Activated naive CD4-positive, alpha-beta T cell treated with anti-CD3 and anti-CD28 coated beads for 36 hours (primary cell): ENCODE measurements around the gene TRIM46. TPM values are rescaled to one million over a fixed set of nuclear protein-coding genes. Genes with fewer than 3 reads are reported as not detected.

ENCODE experiments used
- CTCF ChIA-PET: fragments of 350-600 bp; sonication (Branson Sonifier 250); formaldehyde crosslinking; loops from one replicate; lab custom pipeline; 2021; ENCODE audit warnings: antibody characterized with exemption; lab: Charles Lee
- DNase-seq: peaks from one replicate; pipeline ENCODE4 v3.0.0-alpha.2; 2020
- H3K27ac Mint-ChIP-seq: one replicate; pipeline ENCODE4 v1.8.0; 2021; ENCODE audit warnings: mild to moderate bottlenecking, mixed read lengths
- H3K27me3 Mint-ChIP-seq: one replicate; pipeline ENCODE4 v1.8.0; 2021; ENCODE audit warnings: low read depth, mixed read lengths
- H3K36me3 Mint-ChIP-seq: one replicate; pipeline ENCODE4 v1.8.0; 2021; ENCODE audit warnings: low read depth, mixed read lengths
- H3K4me1 Mint-ChIP-seq: one replicate; pipeline ENCODE4 v1.8.0; 2021; ENCODE audit warnings: low read depth, mixed read lengths
- H3K4me3 Mint-ChIP-seq: one replicate; pipeline ENCODE4 v1.8.0; 2021; ENCODE audit warnings: mild to moderate bottlenecking, moderate library complexity, mixed read lengths
- H3K9me3 Mint-ChIP-seq: one replicate; pipeline ENCODE4 v1.8.0; 2021; ENCODE audit warnings: mixed read lengths
- intact Hi-C: fragments of 100-400 bp; cut with micrococcal nuclease; formaldehyde crosslinking; loops from one replicate; pipeline ENCODE4 v1.15.1; 2023
- total RNA-seq, 2 experiments: library from RNA; stranded (reverse); gene quantifications; one replicate each; pipeline ENCODE4 v1.2.3, GENCODE V29; 2021

Gene TRIM46
- total RNA-seq, 2 experiments from 2014 or later = 3.2 to 3.6 TPM

GRCh38 chr1:155175281-155175926, 1.8 kb downstream of the TRIM46 start:
- Mint-ChIP-seq H3K27ac (no peak overlapping the region), H3K27me3 (no peaks in the 10 kb centered on the region), H3K36me3 (peaks cover 11% of the 10 kb centered on the region), H3K4me3 (peak overlapping the region; percentile 93), H3K4me1 (peaks cover 43% of the 10 kb centered on the region), H3K9me3 (no peaks in the 10 kb centered on the region)
- intact Hi-C loops = no loop called here
- CTCF ChIA-PET = interaction anchor here (0.6 to 12.0 kb wide), 17 partner anchors 10 to 429 kb away, joined by 3 to 234 read pairs (median 3); no protein-coding TSS in a partner anchor
- no peak for DNase-seq

- Mint-ChIP-seq H3K4me1 (peaks cover 42% of the 10 kb centered on the region), H3K4me3 (no peak overlapping the region), H3K27me3 (no peaks in the 10 kb centered on the region), H3K36me3 (peaks cover 11% of the 10 kb centered on the region), H3K27ac (no peak overlapping the region), H3K9me3 (no peaks in the 10 kb centered on the region)
- CTCF ChIA-PET = interaction anchor here (0.6 to 12.0 kb wide), 12 partner anchors 9 to 428 kb away, joined by 3 to 234 read pairs (median 4); no protein-coding TSS in a partner anchor
- peak; percentile 33 for DNase-seq
- intact Hi-C loops = loop anchor here (1.0 kb wide), 4 partner anchors 17 to 68 kb away; partner anchors contain the start of gene THBS3
Observed at GRCh38 chr1:155175927-155176371, 2.3 kb downstream of the TRIM46 start.

- CTCF ChIA-PET = interaction anchor here (0.8 to 5.0 kb wide), 11 partner anchors 8 to 85 kb away, joined by 3 to 79 read pairs (median 6); no protein-coding TSS in a partner anchor
- H3K27me3 Mint-ChIP-seq = no peaks in the 10 kb centered on the region
- no peaks in the 10 kb centered on the region for H3K9me3 Mint-ChIP-seq
- peak; percentile 93 for DNase-seq
- H3K27ac Mint-ChIP-seq = no peak overlapping the region
- H3K36me3 Mint-ChIP-seq = peaks cover 9% of the 10 kb centered on the region
- H3K4me1 Mint-ChIP-seq = peaks cover 39% of the 10 kb centered on the region
- intact Hi-C loops = loop anchor here (1.0 kb wide), 4 partner anchors 17 to 68 kb away; partner anchors contain the start of gene THBS3
- no peak overlapping the region for H3K4me3 Mint-ChIP-seq
Observed at GRCh38 chr1:155176544-155177071, 3.0 kb downstream of the TRIM46 start.

- intact Hi-C loops = no loop called here
- H3K4me1 Mint-ChIP-seq = peaks cover 33% of the 10 kb centered on the region
- H3K27ac Mint-ChIP-seq = no peak overlapping the region
- no peaks in the 10 kb centered on the region for H3K27me3 Mint-ChIP-seq
- no peak overlapping the region for H3K4me3 Mint-ChIP-seq
- no peaks in the 10 kb centered on the region for H3K9me3 Mint-ChIP-seq
- H3K36me3 Mint-ChIP-seq = peaks cover 11% of the 10 kb centered on the region
- CTCF ChIA-PET = interaction anchor here (0.6 to 5.0 kb wide), 13 partner anchors 16 to 386 kb away, joined by 3 to 79 read pairs (median 4); no protein-coding TSS in a partner anchor
- DNase-seq = no peak
Observed at GRCh38 chr1:155177192-155177917, 3.7 kb downstream of the TRIM46 start.

GRCh38 chr1:155177918-155178281, 4.3 kb downstream of the TRIM46 start:
- Mint-ChIP-seq H3K27ac (no peak overlapping the region), H3K4me3 (no peak overlapping the region), H3K4me1 (peaks cover 31% of the 10 kb centered on the region), H3K36me3 (peaks cover 11% of the 10 kb centered on the region), H3K9me3 (no peaks in the 10 kb centered on the region), H3K27me3 (no peaks in the 10 kb centered on the region)
- intact Hi-C loops = no loop called here
- no peak for DNase-seq
- CTCF ChIA-PET = interaction anchor here (0.7 to 5.0 kb wide), 9 partner anchors 14 to 93 kb away, joined by 3 to 79 read pairs (median 6); no protein-coding TSS in a partner anchor

GRCh38 chr1:155178441-155179111, 4.9 kb downstream of the TRIM46 start:
- no peak for DNase-seq
- CTCF ChIA-PET = interaction anchor here (0.7 to 5.0 kb wide), 3 partner anchors 14 to 92 kb away, joined by 3 to 79 read pairs (median 3); no protein-coding TSS in a partner anchor
- Mint-ChIP-seq H3K4me1 (peaks cover 25% of the 10 kb centered on the region), H3K27ac (no peak overlapping the region), H3K36me3 (peaks cover 13% of the 10 kb centered on the region), H3K4me3 (no peak overlapping the region), H3K9me3 (no peaks in the 10 kb centered on the region), H3K27me3 (no peaks in the 10 kb centered on the region)
- intact Hi-C loops = no loop called here

GRCh38 chr1:155179112-155180031, 5.7 kb downstream of the TRIM46 start:
- intact Hi-C loops = no loop called here
- H3K27ac Mint-ChIP-seq = no peak overlapping the region
- no peak overlapping the region for H3K4me3 Mint-ChIP-seq
- no peak for DNase-seq
- CTCF ChIA-PET = no interaction called here
- H3K27me3 Mint-ChIP-seq = no peaks in the 10 kb centered on the region
- no peaks in the 10 kb centered on the region for H3K9me3 Mint-ChIP-seq
- peaks cover 14% of the 10 kb centered on the region for H3K36me3 Mint-ChIP-seq
- peaks cover 21% of the 10 kb centered on the region for H3K4me1 Mint-ChIP-seq

- intact Hi-C loops = no loop called here
- Mint-ChIP-seq H3K9me3 (no peaks in the 10 kb centered on the region), H3K27ac (no peak overlapping the region), H3K36me3 (peaks cover 15% of the 10 kb centered on the region), H3K4me1 (peaks cover 3% of the 10 kb centered on the region), H3K4me3 (no peak overlapping the region), H3K27me3 (no peaks in the 10 kb centered on the region)
- no peak for DNase-seq
- CTCF ChIA-PET = interaction anchor here (0.6 to 1.6 kb wide), 2 partner anchors 9 to 55 kb away, joined by 3 to 7 read pairs; partner anchors contain the start of gene KRTCAP2
Observed at GRCh38 chr1:155181371-155182051, 7.9 kb downstream of the TRIM46 start.

- Mint-ChIP-seq H3K27me3 (no peaks in the 10 kb centered on the region), H3K27ac (no peak overlapping the region), H3K4me3 (no peak overlapping the region), H3K4me1 (no peaks in the 10 kb centered on the region), H3K36me3 (peaks cover 15% of the 10 kb centered on the region), H3K9me3 (no peaks in the 10 kb centered on the region)
- CTCF ChIA-PET = interaction anchor here (1.6 kb wide), 1 partner anchor 9 kb away, joined by 7 read pairs; the partner anchor contains the start of gene KRTCAP2
- intact Hi-C loops = no loop called here
- no peak for DNase-seq
Observed at GRCh38 chr1:155182052-155182550, 8.5 kb downstream of the TRIM46 start.

GRCh38 chr1:155183775-155184221, 10.1 kb downstream of the TRIM46 start:
- no peaks in the 10 kb centered on the region for H3K9me3 Mint-ChIP-seq

More at GRCh38 chr1:155183775-155184221, 10.1 kb downstream of the TRIM46 start:
- Mint-ChIP-seq H3K27me3 (no peaks in the 10 kb centered on the region), H3K4me3 (no peak overlapping the region), H3K4me1 (peaks cover 3% of the 10 kb centered on the region), H3K36me3 (peaks cover 14% of the 10 kb centered on the region), H3K27ac (no peak overlapping the region)
- intact Hi-C loops = no loop called here
- DNase-seq = no peak
- CTCF ChIA-PET = interaction anchor here (1.0 to 2.5 kb wide), 4 partner anchors 9 to 16 kb away, joined by 3 to 11 read pairs (median 6); partner anchors contain the start of genes KRTCAP2 and TRIM46
